Measurements from ENCODE around the gene TES. TPM values are rescaled to one million over a fixed set of nuclear protein-coding genes. Genes with fewer than 3 reads are reported as not detected.

TES gene
- total RNA-seq, 4 donors from 2014 or later = 24.7 to 33.1 (median 31.6) TPM

GRCh38 chr7:116194115-116194514, 16.2 kb upstream of the TES start:
- TF ChIP-seq, protein P1, sequence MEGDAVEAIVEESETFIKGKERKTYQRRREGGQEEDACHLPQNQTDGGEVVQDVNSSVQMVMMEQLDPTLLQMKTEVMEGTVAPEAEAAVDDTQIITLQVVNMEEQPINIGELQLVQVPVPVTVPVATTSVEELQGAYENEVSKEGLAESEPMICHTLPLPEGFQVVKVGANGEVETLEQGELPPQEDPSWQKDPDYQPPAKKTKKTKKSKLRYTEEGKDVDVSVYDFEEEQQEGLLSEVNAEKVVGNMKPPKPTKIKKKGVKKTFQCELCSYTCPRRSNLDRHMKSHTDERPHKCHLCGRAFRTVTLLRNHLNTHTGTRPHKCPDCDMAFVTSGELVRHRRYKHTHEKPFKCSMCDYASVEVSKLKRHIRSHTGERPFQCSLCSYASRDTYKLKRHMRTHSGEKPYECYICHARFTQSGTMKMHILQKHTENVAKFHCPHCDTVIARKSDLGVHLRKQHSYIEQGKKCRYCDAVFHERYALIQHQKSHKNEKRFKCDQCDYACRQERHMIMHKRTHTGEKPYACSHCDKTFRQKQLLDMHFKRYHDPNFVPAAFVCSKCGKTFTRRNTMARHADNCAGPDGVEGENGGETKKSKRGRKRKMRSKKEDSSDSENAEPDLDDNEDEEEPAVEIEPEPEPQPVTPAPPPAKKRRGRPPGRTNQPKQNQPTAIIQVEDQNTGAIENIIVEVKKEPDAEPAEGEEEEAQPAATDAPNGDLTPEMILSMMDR (IDR thresholded peaks at IDR 0.05; ENCODE audit: low read depth) = no peak

DNA sequence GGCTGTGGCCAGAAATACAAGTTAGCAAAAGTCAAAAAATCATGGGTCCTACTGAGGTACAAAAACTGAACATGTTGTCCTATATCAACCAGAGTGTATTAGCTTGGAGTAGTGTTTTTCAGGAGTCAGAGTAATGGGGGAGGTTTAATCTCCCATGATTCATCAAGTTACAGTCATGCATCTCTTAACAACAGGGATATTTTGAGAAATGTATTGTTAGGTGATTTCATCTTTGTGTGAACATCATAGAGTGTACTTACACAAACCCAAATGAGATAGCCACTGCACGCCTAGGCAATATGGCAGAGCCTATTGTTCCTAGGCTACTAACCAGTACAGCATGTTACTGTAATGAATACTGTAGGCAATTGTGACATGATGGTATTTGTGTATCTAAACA, 14.9 kb upstream of the TES start:
- TF ChIP-seq, protein P1 (IDR thresholded peaks at IDR 0.05; ENCODE audit: low read depth) = no peak

- TF ChIP-seq, protein P1 (IDR thresholded peaks at IDR 0.05; ENCODE audit: low read depth) = no peak
Observed at GRCh38 chr7:116196947-116197346, 13.4 kb upstream of the TES start.

GRCh38 chr7:116197360-116197759, 13.0 kb upstream of the TES start:
- TF ChIP-seq, protein P1 (IDR thresholded peaks at IDR 0.05; ENCODE audit: low read depth) = no peak

GRCh38 chr7:116198748-116199410, 11.5 kb upstream of the TES start:
- TF ChIP-seq, protein P1 (IDR thresholded peaks at IDR 0.05; ENCODE audit: low read depth) = no peak

- TF ChIP-seq, protein P1 (IDR thresholded peaks at IDR 0.05; ENCODE audit: low read depth) = no peak
Observed at GRCh38 chr7:116200963-116201362, 9.4 kb upstream of the TES start.

GRCh38 chr7:116206141-116206540, 4.2 kb upstream of the TES start:
- TF ChIP-seq, protein P1 (IDR thresholded peaks at IDR 0.05; ENCODE audit: low read depth) = no peak
